ENCODE data around the gene TMX2. TPM values are rescaled to one million over a fixed set of nuclear protein-coding genes. Genes with fewer than 3 reads are reported as not detected.

Gene TMX2
- total RNA-seq, 1 donor from 2014 or later: 65.6 TPM

GRCh38 chr11:57786436-57786835 lies 74.0 kb downstream of the TMX2 start:
- intact Hi-C loops (cut with micrococcal nuclease): no loop called here
- ATAC-seq (no peak), DNase-seq (no peak)

GRCh38 chr11:57787006-57787604 lies 74.7 kb downstream of the TMX2 start:
- ATAC-seq: no peak
- intact Hi-C loops (cut with micrococcal nuclease): no loop called here
- DNase-seq: no peak

- intact Hi-C loops (cut with micrococcal nuclease): no loop called here
- ATAC-seq: peak; percentile 18
- no peak for DNase-seq
These were observed 75.7 kb downstream of the TMX2 start for GRCh38 chr11:57787920-57788702.

- DNase-seq: no peak
- intact Hi-C loops (cut with micrococcal nuclease): no loop called here
These were observed 76.3 kb downstream of the TMX2 start for GRCh38 chr11:57788703-57789088.

More at GRCh38 chr11:57788703-57789088, 76.3 kb downstream of the TMX2 start:
- ATAC-seq: no peak

Other genes starting within 250 kb of the TMX2 start
- gene SLC43A1, start 196.9 kb upstream of the TMX2 start, total RNA-seq: 4.5 TPM
- gene TIMM10, start 181.8 kb upstream of the TMX2 start, total RNA-seq: 56.7 TPM
- gene SMTNL1, start 175.0 kb upstream of the TMX2 start, total RNA-seq: not detected
- 18.0 TPM for gene UBE2L6, start 144.9 kb upstream of the TMX2 start, total RNA-seq
- gene SERPING1, start 114.9 kb upstream of the TMX2 start, total RNA-seq: 121 TPM
- gene YPEL4, start 62.7 kb upstream of the TMX2 start, total RNA-seq: 1.2 TPM
- gene CLP1, start 54.8 kb upstream of the TMX2 start, total RNA-seq: 7.7 TPM
- 47.8 TPM for gene ZDHHC5, start 44.5 kb upstream of the TMX2 start, total RNA-seq
- 8.8 TPM for gene MED19, start 378 bp upstream of the TMX2 start, total RNA-seq
- gene SELENOH, start 28.9 kb downstream of the TMX2 start, total RNA-seq: 76.8 TPM
- gene BTBD18, start 39.2 kb downstream of the TMX2 start, total RNA-seq: not detected
- gene CTNND1, start 49.2 kb downstream of the TMX2 start, total RNA-seq: 66.6 TPM